ENCODE measurements around the gene BEST2.
A peak's percentile ranks its signal among the peaks of the same experiment; 100 is the strongest.

The BEST2 gene

GRCh38 chr19:12801466-12802266, 50.1 kb downstream of the BEST2 start, which contains the start of the genes PRDX2 and THSD8:
PRDX2 (minus strand) TSS chr19:12801800; CDS start chr19:12801261, 539 bp downstream.
THSD8 (plus strand) TSS chr19:12802069; CDS start chr19:12802072, 3 bp downstream.
- peak; percentile 46 to 91 (median 60) for DNase-seq

- no peak for DNase-seq
These were observed 50.9 kb downstream of the BEST2 start for GRCh38 chr19:12802267-12803106.

- DNase-seq, result no peak
These were observed 52.5 kb downstream of the BEST2 start for GRCh38 chr19:12804051-12804450.

- peak; percentile 68 to 94 (median 78) for DNase-seq
These were observed 54.9 kb downstream of the BEST2 start, which contains the start of gene RNASEH2A for GRCh38 chr19:12806242-12807081. RNASEH2A (plus strand) TSS chr19:12806584; CDS start chr19:12806674, 90 bp downstream.
